Pulmonary artery endothelial cell (primary cell): ENCODE measurements around the gene EIF4G1. TPM values are rescaled to one million over a fixed set of nuclear protein-coding genes. Genes with fewer than 3 reads are reported as not detected.
A peak's percentile ranks its signal among the peaks of the same experiment; 100 is the strongest.

Experiments
- DNase-seq: peaks from one replicate; pipeline ENCODE4 v3.0.0-alpha.2; 2011; ENCODE audit warnings: low read depth, low spot score
- total RNA-seq: library from RNA; depleted of rRNA; stranded (reverse); fragments of >200 nt; gene quantifications from 2 replicates; pipeline ENCODE4 v1.2.3, GENCODE V29; 2014

The EIF4G1 gene
- total RNA-seq, 1 donor from 2014 or later = 340 TPM

DNA sequence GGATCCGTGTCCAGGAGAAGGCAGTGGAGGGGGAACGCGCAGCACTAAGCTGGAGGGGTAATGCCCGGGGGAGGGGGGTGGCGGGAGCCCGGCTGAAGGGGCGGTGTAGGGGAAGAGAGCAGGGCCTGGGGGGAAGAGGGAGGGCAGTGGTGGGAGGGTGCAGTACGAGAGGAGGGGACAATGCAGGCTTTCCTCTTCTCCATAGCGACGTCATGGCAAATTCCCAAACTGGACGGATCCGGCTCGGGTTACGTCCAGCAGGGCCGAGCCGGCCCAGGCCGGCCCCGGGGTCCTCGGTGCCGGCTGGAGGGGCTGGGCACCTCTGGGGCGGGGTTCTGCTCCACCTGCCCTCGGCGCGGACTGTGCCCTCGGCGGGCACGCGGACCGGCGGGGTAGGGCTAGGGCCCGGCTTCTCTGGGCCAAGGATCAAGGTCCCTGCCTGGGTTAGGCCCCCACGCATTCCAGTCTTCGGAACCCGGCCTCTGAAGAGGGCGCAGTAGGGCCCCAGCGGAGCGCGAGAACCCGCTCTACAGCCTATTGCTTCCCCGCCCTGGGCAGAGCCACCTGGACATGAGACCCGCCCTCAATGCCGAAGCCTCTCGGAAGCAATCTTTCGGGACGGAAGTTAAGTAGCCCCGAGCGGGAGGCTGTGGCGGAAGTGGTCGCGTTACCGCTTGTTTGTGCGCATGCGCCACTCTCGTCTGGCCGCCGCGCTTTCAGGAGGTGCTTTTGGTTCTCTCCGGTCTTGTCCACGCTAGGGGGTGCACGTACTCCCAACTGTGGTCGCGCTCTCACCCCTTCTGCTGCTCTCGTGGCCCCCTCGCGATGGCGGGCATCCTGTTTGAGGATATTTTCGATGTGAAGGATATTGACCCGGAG, 48.5 kb downstream of the EIF4G1 start:
- peak; percentile 80 for DNase-seq

DNA sequence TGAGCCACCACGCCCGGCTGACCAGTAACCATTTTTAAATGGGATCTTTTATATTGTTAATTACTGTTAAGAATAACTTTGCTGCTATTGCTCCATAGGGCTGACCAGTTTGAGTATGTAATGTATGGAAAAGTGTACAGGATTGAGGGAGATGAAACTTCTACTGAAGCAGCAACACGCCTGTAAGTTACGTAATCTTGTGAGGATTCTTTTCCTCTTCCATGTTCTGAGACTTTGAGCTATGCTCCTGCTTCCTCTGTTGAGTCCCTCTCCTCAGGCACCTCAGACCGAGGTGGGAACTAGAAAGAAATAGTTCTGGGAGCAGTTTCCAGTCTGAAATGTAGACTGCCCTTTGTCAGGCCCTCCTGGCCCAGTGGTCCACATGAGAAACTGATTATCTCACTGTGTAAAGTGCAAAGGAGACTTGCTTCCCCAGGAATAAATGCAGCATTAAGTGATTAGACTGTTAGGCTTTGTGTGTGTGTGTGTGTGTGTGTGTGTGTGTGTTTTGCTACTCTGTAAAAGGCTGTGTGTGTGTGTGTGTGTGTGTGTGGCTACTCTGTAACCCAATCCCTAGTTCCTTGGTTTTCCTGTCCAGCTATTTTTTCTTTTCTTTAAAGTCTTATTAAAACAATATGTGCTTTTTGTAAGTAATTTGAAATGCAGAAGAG, 52.3 kb downstream of the EIF4G1 start:
- DNase-seq = no peak

DNA sequence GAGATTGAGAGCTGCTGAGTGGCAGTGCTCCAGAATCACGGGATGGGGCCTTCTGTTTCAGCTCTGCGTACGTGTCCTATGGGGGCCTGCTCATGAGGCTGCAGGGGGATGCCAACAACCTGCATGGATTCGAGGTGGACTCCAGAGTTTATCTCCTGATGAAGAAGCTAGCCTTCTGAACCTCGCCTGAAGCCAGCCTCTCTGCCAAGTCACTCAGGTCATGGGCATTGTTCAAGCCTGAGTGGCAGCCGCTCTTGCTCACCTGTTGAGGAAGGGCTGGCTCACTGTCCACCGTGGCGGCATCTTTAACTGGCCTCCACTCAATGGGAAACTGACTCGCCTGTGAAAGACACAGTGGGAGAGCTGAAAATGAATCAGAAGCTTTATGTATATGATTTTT, 53.7 kb downstream of the EIF4G1 start:
- DNase-seq = no peak

DNA sequence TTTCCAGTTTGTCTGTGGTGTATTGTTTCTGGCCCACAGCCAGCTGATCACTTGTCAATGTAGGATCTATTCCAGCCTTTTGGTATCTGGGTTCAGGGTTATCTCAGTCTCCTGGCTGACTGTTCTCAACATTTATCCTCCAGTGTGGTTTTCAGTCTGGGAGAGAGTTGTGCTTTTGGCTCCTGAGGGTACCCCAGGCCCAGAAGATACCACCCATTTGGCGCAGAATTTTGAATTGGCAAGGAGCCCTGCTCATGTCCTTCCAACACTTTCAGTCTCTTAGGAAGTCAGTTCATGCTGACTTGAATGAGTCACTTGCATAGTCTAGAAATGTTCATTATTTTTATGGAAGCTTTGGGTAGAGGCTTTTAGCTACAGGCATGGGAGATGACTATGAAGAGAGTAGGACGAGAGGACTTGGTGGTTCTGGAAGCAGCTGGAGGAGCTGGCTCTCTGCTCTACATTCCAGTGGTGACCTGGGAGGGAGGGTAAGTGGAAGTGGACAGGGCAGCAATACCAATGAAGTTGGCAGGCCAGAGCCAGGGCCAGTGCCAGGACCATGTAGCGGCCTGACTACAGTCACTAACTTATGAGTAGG, 54.3 kb downstream of the EIF4G1 start:
- peak; percentile 72 for DNase-seq

DNA sequence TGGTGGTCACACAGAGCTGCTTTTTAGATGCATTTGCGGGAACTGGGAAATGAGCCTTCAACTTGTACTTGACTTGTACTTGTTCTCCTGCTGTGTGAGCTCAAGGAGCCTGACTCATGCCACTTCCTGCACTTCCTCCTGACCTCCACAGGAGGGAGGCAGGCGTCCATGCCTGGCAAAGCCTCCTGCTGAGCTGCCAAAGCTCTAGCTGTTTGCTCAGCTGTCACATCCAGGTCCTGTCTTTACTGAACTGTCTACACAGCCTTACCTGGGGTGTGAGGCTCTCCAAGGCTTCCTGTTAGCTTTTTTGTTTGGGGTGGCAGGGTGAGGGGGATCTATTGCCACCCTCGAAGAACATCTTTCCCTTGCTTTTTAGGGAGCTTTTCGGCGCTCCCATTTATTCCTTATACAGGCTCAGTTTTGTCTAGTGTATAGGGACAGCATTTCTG, 57.2 kb downstream of the EIF4G1 start:
- DNase-seq = peak; percentile 78

DNA sequence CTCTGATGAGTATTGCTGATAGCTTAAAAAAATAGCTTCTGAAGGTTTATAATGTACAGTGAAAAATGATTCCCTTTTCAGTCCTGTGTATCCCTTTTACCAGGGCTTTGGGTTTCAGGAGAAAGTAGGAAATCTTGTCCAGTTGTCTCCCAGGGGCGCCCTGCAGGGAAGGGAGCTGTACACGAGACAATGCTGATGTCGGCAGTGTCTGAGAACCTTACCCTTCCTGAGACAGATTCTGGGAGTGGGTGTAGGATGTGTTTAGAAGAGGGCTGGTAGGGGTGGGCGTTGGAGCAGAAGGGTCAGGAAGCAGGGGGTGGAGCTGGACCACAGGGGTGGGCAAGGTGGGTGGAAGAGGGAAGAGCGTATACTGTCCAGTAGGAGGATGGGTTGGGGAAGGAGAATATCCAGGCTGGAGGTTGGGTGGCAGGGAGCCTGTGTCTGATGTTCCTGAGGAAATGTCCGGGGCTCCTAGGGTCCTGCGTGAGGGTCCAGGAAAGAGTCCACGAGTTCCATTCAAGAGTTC, 58.0 kb downstream of the EIF4G1 start:
- DNase-seq = no peak

DNA sequence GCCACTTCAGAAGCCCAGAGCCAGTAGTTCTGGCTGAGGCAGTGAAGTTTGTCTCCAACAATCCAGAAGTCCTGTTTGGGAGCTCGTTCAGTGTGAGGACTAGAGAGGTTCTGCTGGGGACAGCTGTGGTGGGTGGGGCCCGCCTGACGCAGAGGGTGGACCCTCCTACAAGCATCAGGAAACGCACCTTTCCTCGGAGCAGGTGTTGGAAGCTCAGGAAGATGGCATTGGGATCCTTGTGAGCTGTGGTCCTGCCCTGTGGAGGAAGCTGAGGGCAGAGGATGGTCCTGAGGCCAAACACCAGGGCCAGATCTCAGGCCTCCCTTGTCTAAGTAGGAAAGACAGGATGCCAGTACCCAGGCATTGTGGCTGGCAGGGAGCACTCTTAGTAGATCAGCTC, 58.5 kb downstream of the EIF4G1 start:
- DNase-seq = no peak

DNA sequence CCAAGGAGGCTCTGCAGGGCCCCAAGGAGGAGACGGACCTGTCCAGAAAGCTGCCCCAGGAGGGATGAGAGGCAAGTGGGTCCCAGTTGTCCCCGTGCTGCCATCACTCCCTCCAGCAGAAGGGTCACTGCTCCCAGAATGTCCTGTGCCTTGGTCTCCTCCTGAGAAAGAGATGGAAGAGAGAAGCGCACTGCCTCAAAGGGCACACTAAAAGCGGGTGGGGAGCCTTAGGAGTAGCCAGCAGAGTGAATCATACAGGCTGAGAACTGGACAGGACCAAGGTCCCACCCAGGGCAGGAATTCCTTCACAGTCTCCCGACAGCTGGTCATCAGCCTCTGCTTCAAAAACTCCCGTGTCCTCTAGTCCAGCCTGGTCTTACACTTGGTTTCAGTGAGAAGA, 59.0 kb downstream of the EIF4G1 start:
- no peak for DNase-seq

DNA sequence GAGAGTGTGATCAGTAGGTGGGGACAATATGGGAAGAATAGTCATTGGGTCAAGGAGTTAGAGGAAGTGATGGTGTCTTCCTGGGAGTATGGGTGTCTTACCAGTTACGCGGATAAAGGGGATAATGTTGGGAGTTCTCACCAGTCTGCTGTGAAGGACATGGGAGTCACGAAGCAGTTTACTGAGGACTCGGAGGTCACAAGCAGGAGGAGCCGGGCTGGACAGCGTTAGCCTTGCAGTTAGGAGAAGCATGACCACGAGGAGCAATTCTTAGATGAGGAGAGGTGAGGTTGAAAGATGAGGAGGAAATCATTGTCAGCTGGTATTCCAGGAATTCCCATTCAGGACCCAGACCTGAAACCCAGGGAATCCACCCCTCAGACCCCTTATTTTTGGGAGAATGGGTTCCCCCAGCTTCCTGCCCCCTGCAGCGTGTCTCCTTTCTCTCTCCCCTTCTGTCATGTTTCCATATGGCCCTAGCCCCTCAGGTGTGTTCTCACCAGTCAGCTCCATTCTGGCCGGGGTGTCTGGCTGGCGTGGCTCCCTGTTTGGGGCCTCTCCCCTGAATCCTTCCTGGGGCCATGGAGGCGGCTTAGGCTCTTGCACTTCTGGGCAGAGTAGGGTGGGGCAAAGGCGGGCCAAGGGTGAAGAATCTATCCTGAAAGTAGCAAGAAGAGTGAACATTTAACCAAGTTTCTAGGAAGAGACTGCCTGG, 61.5 kb downstream of the EIF4G1 start:
- DNase-seq = no peak

DNA sequence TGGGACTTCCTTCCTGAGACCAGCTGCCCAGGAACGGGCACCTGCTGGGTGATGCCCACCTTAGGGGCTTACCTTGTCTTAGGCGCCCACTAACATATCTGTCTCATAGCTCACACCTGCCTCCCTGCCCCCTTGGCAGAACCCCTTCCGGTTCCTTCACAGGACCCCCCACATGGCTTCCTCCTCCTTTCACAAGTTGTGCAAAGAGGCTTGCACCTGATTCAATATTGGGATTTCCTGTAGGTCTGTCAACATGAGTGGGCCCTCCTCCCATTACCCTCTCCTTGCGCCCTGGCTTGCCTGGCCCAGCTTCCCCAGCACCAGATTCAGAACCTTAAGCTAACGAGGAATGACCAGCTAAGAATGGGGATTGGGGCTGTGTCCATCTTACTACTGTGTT, 63.0 kb downstream of the EIF4G1 start:
- DNase-seq = no peak

DNA sequence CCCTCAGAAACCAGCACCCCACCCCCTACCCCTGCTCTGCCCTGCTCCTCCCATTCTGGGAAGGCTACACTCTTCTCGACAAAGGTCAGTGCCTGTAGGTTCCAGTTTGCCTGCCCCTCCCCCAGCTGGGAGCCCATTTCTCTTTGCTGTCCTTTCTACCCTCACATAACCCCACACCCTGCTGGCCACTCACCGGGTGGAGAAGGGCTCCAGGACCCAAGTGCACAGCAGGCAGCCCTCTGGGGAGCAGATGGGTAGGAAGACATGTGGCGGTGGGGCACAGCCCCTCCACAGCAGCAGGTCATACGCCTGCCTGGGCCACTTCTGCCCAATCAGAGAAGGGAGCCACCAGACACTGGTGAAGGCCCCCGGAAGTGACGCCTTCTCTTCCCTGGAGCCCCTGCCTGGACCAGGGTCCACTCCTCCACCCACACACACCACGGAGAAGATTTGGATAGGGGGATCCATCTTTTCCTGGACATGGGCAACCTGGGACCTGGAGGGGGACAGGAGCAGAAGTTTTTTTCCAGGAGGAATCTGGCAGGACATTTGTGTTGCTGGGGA, 63.6 kb downstream of the EIF4G1 start, which contains the start of gene THPO:
Gene THPO, minus strand, starts transcription at position 326 of the 564 bp plus-strand sequence. CDS start 1,948 bp downstream, outside the sequence.
- DNase-seq = no peak

DNA sequence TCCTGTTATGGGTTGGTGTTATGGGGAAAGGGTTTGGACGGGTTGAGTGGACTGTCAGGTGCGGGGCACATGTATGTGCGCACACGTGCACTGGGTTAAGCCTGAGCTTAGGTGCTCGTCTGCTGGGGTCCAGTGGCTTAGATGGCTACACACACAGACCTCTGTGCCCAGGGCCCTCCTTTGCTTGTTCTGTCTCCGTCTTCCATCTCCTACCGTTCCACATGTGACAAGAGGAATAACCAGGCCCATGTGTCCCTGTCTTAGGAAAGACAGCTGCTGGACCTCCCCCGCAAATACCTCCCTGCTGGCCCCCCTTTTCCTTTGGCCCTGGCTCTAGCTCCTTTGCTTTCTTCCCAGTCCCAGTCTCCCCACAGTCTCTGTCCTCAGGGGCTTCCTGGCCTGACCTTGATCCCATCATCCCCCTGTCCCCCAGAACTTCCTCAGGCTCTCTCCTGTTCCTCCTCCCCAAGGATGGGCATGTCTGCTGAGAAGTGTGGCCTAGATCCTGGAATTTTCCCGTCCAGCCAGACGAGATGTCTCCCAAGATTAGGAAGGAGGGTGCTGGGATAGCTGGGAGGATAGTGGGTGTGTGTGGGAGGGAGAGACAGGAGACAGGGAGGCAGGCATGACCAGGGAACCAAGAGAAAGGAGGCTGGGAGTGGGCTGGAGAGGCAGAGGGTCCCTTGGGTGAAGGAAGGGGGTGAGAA, 64.4 kb downstream of the EIF4G1 start:
- no peak for DNase-seq

DNA sequence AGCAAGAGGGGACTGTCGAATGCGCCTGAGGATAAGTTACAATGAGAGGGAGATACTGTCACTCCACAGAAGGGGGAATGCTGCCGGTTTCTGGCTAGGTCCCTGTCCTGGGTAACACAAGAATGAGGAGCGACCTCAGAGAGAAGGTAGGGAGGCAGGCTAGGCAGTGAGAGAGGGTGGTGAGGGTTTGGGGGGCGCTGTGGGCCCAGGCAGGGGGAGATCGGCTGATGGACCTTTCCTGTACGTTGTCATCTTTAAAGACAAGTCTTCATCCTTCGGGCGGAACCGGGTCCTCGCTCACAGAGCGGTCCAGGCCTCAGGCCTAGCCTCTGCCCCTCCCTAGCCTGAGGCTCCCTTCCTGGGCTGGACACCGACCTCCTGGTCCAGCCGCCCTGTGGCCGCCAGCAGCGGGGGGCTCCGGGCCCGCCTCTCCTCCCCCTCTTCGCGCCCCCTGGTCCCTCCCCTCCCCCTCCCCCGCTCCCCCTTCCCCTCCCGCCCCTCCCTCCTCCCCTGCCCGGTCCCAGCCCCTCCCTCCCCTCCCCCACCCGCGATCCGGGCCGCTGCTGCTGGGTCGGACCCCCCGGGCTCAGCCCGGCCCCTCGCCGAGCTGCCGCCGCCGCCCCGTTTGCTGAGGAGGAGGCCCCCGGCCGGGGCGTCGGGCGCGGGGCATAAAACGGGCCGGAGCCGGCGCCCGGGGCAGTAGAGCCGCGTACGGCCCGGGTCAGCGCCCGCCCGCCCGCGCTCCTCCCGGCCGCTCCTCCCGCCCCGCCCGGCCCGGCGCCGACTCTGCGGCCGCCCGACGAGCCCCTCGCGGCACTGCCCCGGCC, 65.2 kb downstream of the EIF4G1 start, which contains the start of gene CHRD:
Gene CHRD, plus strand, starts transcription at position 697 of the 827 bp plus-strand sequence. CDS start 265 bp downstream, outside the sequence.
- DNase-seq = no peak

DNA sequence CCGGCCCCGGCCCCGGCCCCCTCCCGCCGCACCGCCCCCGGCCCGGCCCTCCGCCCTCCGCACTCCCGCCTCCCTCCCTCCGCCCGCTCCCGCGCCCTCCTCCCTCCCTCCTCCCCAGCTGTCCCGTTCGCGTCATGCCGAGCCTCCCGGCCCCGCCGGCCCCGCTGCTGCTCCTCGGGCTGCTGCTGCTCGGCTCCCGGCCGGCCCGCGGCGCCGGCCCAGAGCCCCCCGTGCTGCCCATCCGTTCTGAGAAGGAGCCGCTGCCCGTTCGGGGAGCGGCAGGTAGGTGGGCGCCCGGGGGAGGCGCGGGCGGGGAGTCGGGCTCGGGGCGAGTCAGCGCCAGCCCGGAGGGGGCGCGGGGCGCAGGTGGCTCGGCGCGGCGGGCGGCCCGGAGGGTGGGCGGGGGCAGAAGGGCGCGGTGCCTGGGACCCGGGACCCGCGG, 65.8 kb downstream of the EIF4G1 start:
- no peak for DNase-seq

DNA sequence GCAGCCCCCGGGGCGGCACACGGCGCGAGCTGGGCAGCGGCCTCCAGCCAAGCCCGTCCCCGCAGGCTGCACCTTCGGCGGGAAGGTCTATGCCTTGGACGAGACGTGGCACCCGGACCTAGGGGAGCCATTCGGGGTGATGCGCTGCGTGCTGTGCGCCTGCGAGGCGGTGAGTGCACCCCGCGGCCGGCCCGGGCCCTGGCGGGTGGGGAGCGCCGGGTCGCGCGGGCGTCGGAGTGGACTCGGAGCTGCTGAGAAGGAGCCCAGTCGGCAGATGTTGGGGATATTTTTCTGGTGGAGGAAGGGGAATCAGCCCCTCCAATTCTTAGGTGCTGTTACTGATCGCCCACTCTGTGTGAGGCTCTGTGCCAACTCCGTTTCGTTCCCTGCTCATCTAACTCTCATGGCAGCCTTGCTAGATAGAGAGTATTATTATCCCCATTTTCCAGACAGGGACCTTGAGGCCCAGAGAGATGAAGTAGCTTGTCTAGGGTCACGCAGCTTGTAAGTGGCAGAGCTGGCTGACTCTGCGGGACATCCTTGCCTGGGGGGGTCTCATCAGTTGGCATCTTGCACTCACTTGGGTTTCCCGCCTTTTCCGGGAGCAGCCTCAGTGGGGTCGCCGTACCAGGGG, 66.3 kb downstream of the EIF4G1 start:
- DNase-seq = no peak

DNA sequence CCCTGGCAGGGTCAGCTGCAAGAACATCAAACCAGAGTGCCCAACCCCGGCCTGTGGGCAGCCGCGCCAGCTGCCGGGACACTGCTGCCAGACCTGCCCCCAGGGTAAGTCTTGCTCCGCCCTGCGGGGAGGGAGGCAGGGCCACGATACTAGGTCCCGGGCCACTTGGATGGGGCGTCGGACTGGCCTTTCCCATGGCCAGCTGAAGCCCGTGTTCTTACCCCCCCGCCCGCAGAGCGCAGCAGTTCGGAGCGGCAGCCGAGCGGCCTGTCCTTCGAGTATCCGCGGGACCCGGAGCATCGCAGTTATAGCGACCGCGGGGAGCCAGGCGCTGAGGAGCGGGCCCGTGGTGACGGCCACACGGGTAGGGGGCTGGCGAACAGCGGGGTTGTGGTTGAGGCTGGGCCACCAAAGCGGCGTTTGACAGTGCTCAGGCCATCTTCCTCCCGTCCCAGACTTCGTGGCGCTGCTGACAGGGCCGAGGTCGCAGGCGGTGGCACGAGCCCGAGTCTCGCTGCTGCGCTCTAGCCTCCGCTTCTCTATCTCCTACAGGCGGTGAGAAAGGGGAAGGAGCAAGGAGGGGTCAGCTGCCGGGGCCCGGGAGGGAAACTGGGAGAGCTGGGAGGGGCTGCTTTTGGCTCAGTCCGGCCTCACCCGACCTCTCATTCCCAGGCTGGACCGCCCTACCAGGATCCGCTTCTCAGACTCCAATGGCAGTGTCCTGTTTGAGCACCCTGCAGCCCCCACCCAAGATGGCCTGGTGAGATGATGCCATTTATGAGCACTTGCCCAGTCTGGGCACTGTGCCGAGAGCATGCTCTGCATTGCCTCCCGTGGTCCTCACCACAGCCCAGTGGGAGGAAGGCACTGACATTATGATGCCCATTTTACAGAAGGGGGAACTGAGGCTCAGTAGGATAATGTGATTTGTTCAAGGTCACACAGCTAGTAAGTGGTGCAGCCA, 67.1 kb downstream of the EIF4G1 start:
- DNase-seq = no peak

DNA sequence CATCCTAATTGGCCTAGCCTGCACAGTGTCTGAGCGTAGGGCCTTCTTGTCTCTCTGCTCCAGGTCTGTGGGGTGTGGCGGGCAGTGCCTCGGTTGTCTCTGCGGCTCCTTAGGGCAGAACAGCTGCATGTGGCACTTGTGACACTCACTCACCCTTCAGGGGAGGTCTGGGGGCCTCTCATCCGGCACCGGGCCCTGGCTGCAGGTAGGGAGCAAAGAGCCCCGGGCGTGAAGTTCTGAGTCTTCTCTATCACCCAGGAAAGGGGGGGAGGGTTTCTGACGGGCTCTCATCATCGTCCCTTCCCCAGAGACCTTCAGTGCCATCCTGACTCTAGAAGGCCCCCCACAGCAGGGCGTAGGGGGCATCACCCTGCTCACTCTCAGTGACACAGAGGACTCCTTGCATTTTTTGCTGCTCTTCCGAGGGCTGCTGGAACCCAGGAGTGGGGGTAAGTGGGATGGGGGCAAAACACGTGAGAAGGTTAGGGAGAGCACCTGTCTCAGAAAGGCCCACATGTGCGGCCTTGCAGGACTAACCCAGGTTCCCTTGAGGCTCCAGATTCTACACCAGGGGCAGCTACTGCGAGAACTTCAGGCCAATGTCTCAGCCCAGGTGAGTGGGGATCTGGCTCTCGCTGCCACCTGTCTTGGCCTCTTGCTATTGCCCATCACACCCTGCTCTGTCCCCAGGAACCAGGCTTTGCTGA, 68.1 kb downstream of the EIF4G1 start:
- DNase-seq = no peak
